Right lobe of liver (tissue), 4 donors: Measurements from ENCODE around the gene RGS9.

Experiments
- CTCF ChIP-seq, 4 donors: fragments of 200-600 bp in 3 of 4; fragments of 450-650 bp in 1 of 4; IDR thresholded peaks; one replicate each; pipeline versions ENCODE4 v1.5.1 to v1.8.0; 2016 to 2022; ENCODE audit warnings: antibody characterized with exemption in 4 of 4, mild to moderate bottlenecking in 2 of 4
- POLR2A ChIP-seq: fragments of 450-650 bp; IDR thresholded peaks from one replicate; pipeline ENCODE4 v1.6.1; 2017; ENCODE audit warnings: antibody characterized with exemption, mild to moderate bottlenecking
- donor health status: DM: no; HTN: no; CAD: no.
- donor health status: DM: no; HTN: no; CAD: no.
- donor health status: DM: no; HTN: yes; CAD: no.

GRCh38 chr17:65104973-65105372 lies 32.2 kb upstream of the RGS9 start:
- TF ChIP-seq CTCF (IDR thresholded peaks at IDR 0.05) (no peak), POLR2A (no peak)
